Suprapubic skin (tissue), 4 donors: Measurements from ENCODE around the gene TRIM28.

Experiments
- EP300 ChIP-seq: sonication (generic); formaldehyde crosslinking; IDR thresholded peaks from one replicate; pipeline ENCODE4 v1.6.1; 2017; ENCODE audit warnings: antibody characterized with exemption
- POLR2A ChIP-seq, 2 donors: fragments of 450-650 bp; IDR thresholded peaks; one replicate each; pipeline ENCODE4 v1.6.1; 2017; ENCODE audit warnings: antibody characterized with exemption in 2 of 2, mild to moderate bottlenecking in 2 of 2, moderate library complexity in 2 of 2
- POLR2AphosphoS5 ChIP-seq, 3 donors: sonication (generic); formaldehyde crosslinking; IDR thresholded peaks; one replicate each; pipeline ENCODE4 v1.6.1; 2017; ENCODE audit warnings: antibody characterized with exemption in 3 of 3
- TF ChIP-seq, protein P1 (sequence below), 2 donors: fragments of 200-600 bp in 1 of 2; fragments of 450-650 bp in 1 of 2; sonication (generic) in 1 of 2; IDR thresholded peaks; one replicate each; pipeline ENCODE4 v1.5.1; 2016 to 2019; ENCODE audit warnings: antibody characterized with exemption in 2 of 2, mild to moderate bottlenecking in 1 of 2, moderate library complexity in 1 of 2

GRCh38 chr19:58563034-58563573 is 19.2 kb downstream of the TRIM28 start:
- TF ChIP-seq, protein P1, sequence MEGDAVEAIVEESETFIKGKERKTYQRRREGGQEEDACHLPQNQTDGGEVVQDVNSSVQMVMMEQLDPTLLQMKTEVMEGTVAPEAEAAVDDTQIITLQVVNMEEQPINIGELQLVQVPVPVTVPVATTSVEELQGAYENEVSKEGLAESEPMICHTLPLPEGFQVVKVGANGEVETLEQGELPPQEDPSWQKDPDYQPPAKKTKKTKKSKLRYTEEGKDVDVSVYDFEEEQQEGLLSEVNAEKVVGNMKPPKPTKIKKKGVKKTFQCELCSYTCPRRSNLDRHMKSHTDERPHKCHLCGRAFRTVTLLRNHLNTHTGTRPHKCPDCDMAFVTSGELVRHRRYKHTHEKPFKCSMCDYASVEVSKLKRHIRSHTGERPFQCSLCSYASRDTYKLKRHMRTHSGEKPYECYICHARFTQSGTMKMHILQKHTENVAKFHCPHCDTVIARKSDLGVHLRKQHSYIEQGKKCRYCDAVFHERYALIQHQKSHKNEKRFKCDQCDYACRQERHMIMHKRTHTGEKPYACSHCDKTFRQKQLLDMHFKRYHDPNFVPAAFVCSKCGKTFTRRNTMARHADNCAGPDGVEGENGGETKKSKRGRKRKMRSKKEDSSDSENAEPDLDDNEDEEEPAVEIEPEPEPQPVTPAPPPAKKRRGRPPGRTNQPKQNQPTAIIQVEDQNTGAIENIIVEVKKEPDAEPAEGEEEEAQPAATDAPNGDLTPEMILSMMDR (IDR thresholded peaks at IDR 0.05): no peak
- TF ChIP-seq POLR2AphosphoS5 (IDR thresholded peaks at IDR 0.05) (no peak), POLR2A (IDR thresholded peaks at IDR 0.05) (no peak), EP300 (no peak)
